Brain microvascular endothelial cell (primary cell): Measurements from ENCODE around the gene GRM4.

Experiments used
- DNase-seq: peaks from one replicate; pipeline ENCODE4 v3.0.0-alpha.2; 2020
- H3K27ac ChIP-seq: fragments of 250-450 bp; sonication (Bioruptor Pico); 2 replicates; pipeline ENCODE4 v1.5.1; 2020; ENCODE audit warnings: mild to moderate bottlenecking, moderate library complexity
- H3K27me3 ChIP-seq: fragments of 250-450 bp; sonication (Bioruptor Pico); replicated peaks from 2 replicates; pipeline ENCODE4 v1.5.1; 2020; ENCODE audit warnings: mild to moderate bottlenecking
- H3K36me3 ChIP-seq: fragments of 250-450 bp; sonication (Bioruptor Pico); replicated peaks from 2 replicates; pipeline ENCODE4 v1.5.1; 2020; ENCODE audit warnings: mild to moderate bottlenecking
- H3K4me3 ChIP-seq: 2 replicates; pipeline ENCODE4 v1.5.1; 2011; ENCODE audit warnings: low read depth, mild to moderate bottlenecking, control low read depth, low read length, moderate library complexity
- CTCF ChIP-seq: IDR thresholded peaks from 2 replicates; pipeline ENCODE4 v1.5.1; 2011; ENCODE audit warnings: low read depth, mild to moderate bottlenecking, moderate library complexity, low read length, control low read depth, inconsistent platforms; ENCODE audit errors: missing control alignments
- in situ Hi-C: cut with HindIII; loops from 2 replicates; pipeline ENCODE4 v1.10.0; 2017; ENCODE audit warnings: low sequenced_read_pairs, low pct_ligation_motif_present

Gene GRM4

GRCh38 chr6:34090529-34090928 is 55.4 kb downstream of the GRM4 start:
- H3K36me3 ChIP-seq = no peaks in the 10 kb centered on the region
- H3K27ac ChIP-seq = no peak overlapping the region
- in situ Hi-C loops = no loop called here
- peaks cover 15% of the 10 kb centered on the region for H3K27me3 ChIP-seq
- H3K4me3 ChIP-seq = no peak overlapping the region
- no peak for DNase-seq
- TF ChIP-seq CTCF = no peak

GRCh38 chr6:34086558-34086957 is 59.3 kb downstream of the GRM4 start:
- H3K27me3 ChIP-seq = no peaks in the 10 kb centered on the region
- DNase-seq = no peak
- H3K36me3 ChIP-seq = no peaks in the 10 kb centered on the region
- no peak overlapping the region for H3K27ac ChIP-seq
- no peak for TF ChIP-seq CTCF
- H3K4me3 ChIP-seq = no peak overlapping the region
- in situ Hi-C loops = no loop called here

- Histone ChIP-seq H3K36me3 (no peaks in the 10 kb centered on the region), H3K27me3 (no peaks in the 10 kb centered on the region), H3K4me3 (no peak overlapping the region), H3K27ac (no peak overlapping the region)
- no peak for DNase-seq
- no peak for TF ChIP-seq CTCF
- in situ Hi-C loops = no loop called here
Observed at GRCh38 chr6:34085453-34086170, 60.3 kb downstream of the GRM4 start.

- Histone ChIP-seq H3K4me3 (no peak overlapping the region), H3K27me3 (no peaks in the 10 kb centered on the region), H3K27ac (no peak overlapping the region), H3K36me3 (no peaks in the 10 kb centered on the region)
- in situ Hi-C loops = no loop called here
- no peak for TF ChIP-seq CTCF
- DNase-seq = no peak
Observed at GRCh38 chr6:34084591-34085290, 61.1 kb downstream of the GRM4 start.

- no peak overlapping the region for H3K27ac ChIP-seq
- H3K27me3 ChIP-seq = no peaks in the 10 kb centered on the region
- no peak overlapping the region for H3K4me3 ChIP-seq
- DNase-seq = no peak
- H3K36me3 ChIP-seq = no peaks in the 10 kb centered on the region
- TF ChIP-seq CTCF = no peak
- in situ Hi-C loops = no loop called here
Observed at GRCh38 chr6:34082864-34083626, 62.8 kb downstream of the GRM4 start.
